Thyroid gland (tissue), 4 donors: ENCODE results near the gene GRIK4. TPM values are rescaled to one million over a fixed set of nuclear protein-coding genes. Genes with fewer than 3 reads are reported as not detected.
"Not testable (repeated sequence)": the region's sequence is repeated elsewhere in the genome, so short reads cannot be mapped to it uniquely, and the experiment has no call there.

ENCODE experiments used
- DNase-seq, 2 donors: peaks; one replicate each; pipeline ENCODE4 v3.0.0-alpha.2; 2019
- H3K27ac ChIP-seq, 3 donors: fragments of 200-600 bp; sonication (generic); 1 replicate in 2 of 3; 2 replicates in 1 of 3; pipeline ENCODE4 v1.5.1; 2016 to 2019; ENCODE audit warnings: mild to moderate bottlenecking in 1 of 3, moderate library complexity in 1 of 3
- H3K27me3 ChIP-seq: fragments of 200-600 bp; sonication (generic); one replicate; pipeline ENCODE4 v1.5.1; 2019
- H3K36me3 ChIP-seq, 2 donors: fragments of 200-600 bp; sonication (generic); one replicate each; pipeline ENCODE4 v1.5.1; 2016 to 2019
- H3K4me1 ChIP-seq, 2 donors: fragments of 200-600 bp; sonication (generic); one replicate each; pipeline ENCODE4 v1.5.1; 2017 to 2019
- H3K4me3 ChIP-seq, 3 donors: fragments of 200-600 bp; sonication (generic); replicated peaks in 1 of 3; 1 replicate in 2 of 3; 2 replicates in 1 of 3; pipeline ENCODE4 v1.5.1; 2016; ENCODE audit warnings: mild to moderate bottlenecking in 1 of 3
- H3K9me3 ChIP-seq: fragments of 200-600 bp; sonication (generic); one replicate; pipeline ENCODE4 v1.5.1; 2017
- CTCF ChIP-seq, 6 experiments: fragments of 200-600 bp in 3 of 6; fragments of 450-650 bp in 3 of 6; sonication (generic) in 3 of 6; IDR thresholded peaks; one replicate each; pipeline ENCODE4 v1.5.1; 2016 to 2019; ENCODE audit warnings: antibody characterized with exemption in 6 of 6, mild to moderate bottlenecking in 2 of 6, inconsistent platforms in 1 of 6, moderate library complexity in 1 of 6
- POLR2A ChIP-seq, 2 donors: fragments of 450-650 bp; IDR thresholded peaks; one replicate each; pipeline ENCODE4 v1.6.1; 2017; ENCODE audit warnings: antibody characterized with exemption in 2 of 2, mild to moderate bottlenecking in 2 of 2, moderate library complexity in 1 of 2
- WGBS, 2 donors: methylation state at CpG; one replicate each; pipeline ENCODE4 v1.1.5; 2017; 5-methylcytosine and 5-hydroxymethylcytosine counted together
- intact Hi-C: fragments of 100-400 bp; cut with DNase I; formaldehyde crosslinking; loops from one replicate; pipeline ENCODE4 v1.15.1; 2023
- total RNA-seq, 4 donors: library from RNA; depleted of rRNA; stranded (reverse); fragments of >200 nt; gene quantifications; one replicate each; pipeline ENCODE4 v1.2.3, GENCODE V29; 2016

Gene GRIK4
- total RNA-seq, 4 donors from 2014 or later: 0.54 to 3.7 (median 0.99) TPM

GRCh38 chr11:121029813-121030445 is 518.4 kb downstream of the GRIK4 start:
- 70 to 79% methylated on average over 3 of the region's 3 CpGs for WGBS, 2 donors
- Histone ChIP-seq H3K36me3 (no peaks in the 10 kb centered on the region), H3K27ac (no peak overlapping the region), H3K4me3 (no peak overlapping the region), H3K4me1 (peaks cover 4 to 7% of the 10 kb centered on the region in 2 donors), H3K27me3 (no peaks in the 10 kb centered on the region), H3K9me3 (no peaks in the 10 kb centered on the region)
- intact Hi-C loops: no loop called here
- DNase-seq: no peak
- TF ChIP-seq POLR2A (IDR thresholded peaks at IDR 0.05) (no peak), CTCF (IDR thresholded peaks at IDR 0.05) (no peak)

- no peak overlapping the region for H3K4me3 ChIP-seq
- H3K9me3 ChIP-seq: no peaks in the 10 kb centered on the region
- no peaks in the 10 kb centered on the region for H3K27me3 ChIP-seq
- WGBS, 2 donors: 98 to 99% methylated on average over 2 of the region's 2 CpGs
- no peaks in the 10 kb centered on the region for H3K4me1 ChIP-seq
- no peaks in the 10 kb centered on the region for H3K36me3 ChIP-seq
- TF ChIP-seq POLR2A (IDR thresholded peaks at IDR 0.05): no peak
- no peak for TF ChIP-seq CTCF (IDR thresholded peaks at IDR 0.05)
- H3K27ac ChIP-seq: no peak overlapping the region
- no peak for DNase-seq
- intact Hi-C loops: no loop called here
These were observed 519.6 kb downstream of the GRIK4 start for GRCh38 chr11:121031167-121031566.

- 94% methylated on average over 4 of the region's 4 CpGs for WGBS, 2 donors
- H3K4me3 ChIP-seq, H3K36me3 ChIP-seq, H3K27ac ChIP-seq, H3K9me3 ChIP-seq, intact Hi-C loops, H3K4me1 ChIP-seq, DNase-seq, H3K27me3 ChIP-seq: not testable (repeated sequence)
These were observed 520.1 kb downstream of the GRIK4 start for GRCh38 chr11:121031648-121032047.

GRCh38 chr11:121032546-121032945 is 521.0 kb downstream of the GRIK4 start:
- no peaks in the 10 kb centered on the region for H3K4me1 ChIP-seq
- H3K9me3 ChIP-seq: no peaks in the 10 kb centered on the region
- TF ChIP-seq CTCF (IDR thresholded peaks at IDR 0.05) (no peak), POLR2A (IDR thresholded peaks at IDR 0.05) (no peak)
- H3K4me3 ChIP-seq: no peak overlapping the region
- H3K36me3 ChIP-seq: no peaks in the 10 kb centered on the region
- 92 to 96% methylated on average over 3 of the region's 3 CpGs for WGBS, 2 donors
- no peak overlapping the region for H3K27ac ChIP-seq
- DNase-seq: no peak
- intact Hi-C loops: no loop called here
- H3K27me3 ChIP-seq: no peaks in the 10 kb centered on the region

GRCh38 chr11:121033635-121034034 is 522.1 kb downstream of the GRIK4 start:
- no peaks in the 10 kb centered on the region for H3K9me3 ChIP-seq
- intact Hi-C loops: no loop called here
- no peak overlapping the region for H3K4me3 ChIP-seq
- WGBS, 2 donors: 94 to 95% methylated on average over 4 of the region's 4 CpGs
- TF ChIP-seq POLR2A (IDR thresholded peaks at IDR 0.05) (no peak), CTCF (IDR thresholded peaks at IDR 0.05) (no peak)
- no peaks in the 10 kb centered on the region for H3K27me3 ChIP-seq
- no peaks in the 10 kb centered on the region for H3K36me3 ChIP-seq
- no peak for DNase-seq
- H3K4me1 ChIP-seq: no peaks in the 10 kb centered on the region
- H3K27ac ChIP-seq: no peak overlapping the region
